Measurements from ENCODE around the gene KANSL1. TPM values are rescaled to one million over a fixed set of nuclear protein-coding genes. Genes with fewer than 3 reads are reported as not detected.
"Not testable (repeated sequence)": the region's sequence is repeated elsewhere in the genome, so short reads cannot be mapped to it uniquely, and the experiment has no call there.

The KANSL1 gene
- total RNA-seq, 4 donors from 2014 or later = 53.8 to 107 (median 60.6) TPM

DNA sequence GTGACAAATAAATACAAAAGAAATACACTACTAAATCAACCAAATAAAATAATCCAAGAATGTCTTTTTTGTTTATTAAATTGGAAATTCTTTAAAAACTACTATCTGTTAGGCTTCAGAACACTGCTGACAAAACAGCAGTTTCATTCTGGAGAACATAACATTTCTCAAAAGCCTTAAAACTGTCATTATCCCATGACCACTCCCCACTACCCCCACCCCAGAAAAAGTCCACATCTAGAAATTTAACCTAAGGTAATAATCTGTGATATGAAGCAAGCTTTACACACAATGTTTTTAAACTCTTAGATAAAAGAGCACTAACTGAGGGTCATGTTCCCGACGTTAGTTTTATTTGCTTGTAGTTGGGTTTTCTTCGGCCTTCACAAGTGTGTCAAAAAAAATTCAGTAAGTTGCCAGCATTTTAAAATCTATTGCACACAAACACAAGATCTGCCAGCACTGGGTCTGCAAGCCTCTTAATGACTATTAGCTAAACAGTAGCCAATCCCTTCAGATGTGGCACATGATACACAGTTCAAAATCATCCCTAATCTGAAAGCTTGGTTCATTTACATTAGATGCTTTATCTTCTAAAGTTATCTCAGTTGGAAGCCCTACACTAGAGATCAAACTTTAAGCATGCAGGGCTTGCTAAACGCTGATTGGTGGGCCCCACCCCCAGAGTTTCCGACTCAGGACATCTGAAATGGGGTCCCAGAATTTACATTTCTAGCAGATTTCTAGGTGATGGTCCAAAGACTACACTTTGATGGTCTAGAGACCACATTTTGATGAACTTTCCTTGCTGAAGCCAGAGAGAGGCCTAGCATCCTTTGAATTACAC is 75.2 kb downstream of the KANSL1 start:
- TF ChIP-seq POLR2A (IDR thresholded peaks at IDR 0.05) = no peak
- TF ChIP-seq, protein P1, sequence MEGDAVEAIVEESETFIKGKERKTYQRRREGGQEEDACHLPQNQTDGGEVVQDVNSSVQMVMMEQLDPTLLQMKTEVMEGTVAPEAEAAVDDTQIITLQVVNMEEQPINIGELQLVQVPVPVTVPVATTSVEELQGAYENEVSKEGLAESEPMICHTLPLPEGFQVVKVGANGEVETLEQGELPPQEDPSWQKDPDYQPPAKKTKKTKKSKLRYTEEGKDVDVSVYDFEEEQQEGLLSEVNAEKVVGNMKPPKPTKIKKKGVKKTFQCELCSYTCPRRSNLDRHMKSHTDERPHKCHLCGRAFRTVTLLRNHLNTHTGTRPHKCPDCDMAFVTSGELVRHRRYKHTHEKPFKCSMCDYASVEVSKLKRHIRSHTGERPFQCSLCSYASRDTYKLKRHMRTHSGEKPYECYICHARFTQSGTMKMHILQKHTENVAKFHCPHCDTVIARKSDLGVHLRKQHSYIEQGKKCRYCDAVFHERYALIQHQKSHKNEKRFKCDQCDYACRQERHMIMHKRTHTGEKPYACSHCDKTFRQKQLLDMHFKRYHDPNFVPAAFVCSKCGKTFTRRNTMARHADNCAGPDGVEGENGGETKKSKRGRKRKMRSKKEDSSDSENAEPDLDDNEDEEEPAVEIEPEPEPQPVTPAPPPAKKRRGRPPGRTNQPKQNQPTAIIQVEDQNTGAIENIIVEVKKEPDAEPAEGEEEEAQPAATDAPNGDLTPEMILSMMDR (IDR thresholded peaks at IDR 0.05) = no peak
- intact Hi-C loops (cut with DNase I; ENCODE audit: low total_unique reads) = no loop called here
- no peak overlapping the region for H3K4me3 ChIP-seq (ENCODE audit: low read depth, poor library complexity, severe bottlenecking)
- WGBS, 2 donors = 33 to 47% methylated on average over 5 of the region's 5 CpGs
- DNase-seq (ENCODE audit: low spot score in 2 of 2) = no peak

DNA sequence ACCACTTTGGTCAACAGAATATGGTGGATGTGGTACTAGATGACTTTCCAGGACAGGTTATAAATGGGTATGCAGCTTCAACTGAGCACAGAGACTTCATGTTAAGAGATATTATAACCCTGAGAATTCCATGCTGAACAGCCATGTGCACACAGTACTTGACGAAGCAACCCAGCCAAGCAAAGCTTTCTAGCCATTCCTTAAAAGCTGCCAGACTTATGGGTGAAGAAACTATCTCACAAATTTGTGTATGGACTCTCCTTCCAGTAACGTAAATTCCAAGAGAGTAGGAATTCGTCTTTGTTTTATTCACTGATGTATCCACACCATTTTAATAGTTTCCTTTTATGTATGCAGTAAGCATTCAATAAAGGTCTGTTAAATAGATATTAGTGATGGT is 76.1 kb downstream of the KANSL1 start:
- intact Hi-C loops (cut with DNase I; ENCODE audit: low total_unique reads) = no loop called here

DNA sequence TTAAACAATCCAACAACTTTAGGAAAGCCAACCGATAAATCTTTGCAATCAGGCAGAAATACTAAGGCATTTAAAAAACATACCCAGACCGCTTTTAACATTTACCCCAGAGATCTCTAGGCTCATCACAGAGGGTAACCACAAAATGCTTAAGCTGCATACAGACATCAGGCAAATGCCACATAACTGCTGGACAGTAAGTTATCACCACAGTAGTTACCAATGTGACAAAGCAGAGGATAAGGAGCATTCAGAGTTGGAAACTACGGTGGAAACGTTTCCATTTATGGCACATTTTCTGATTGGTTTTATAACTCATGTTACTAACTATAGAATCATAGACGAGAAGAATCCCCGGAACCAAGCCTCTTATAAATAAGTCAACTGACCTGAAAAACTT is 77.5 kb downstream of the KANSL1 start:
- intact Hi-C loops (cut with DNase I; ENCODE audit: low total_unique reads) = no loop called here
- TF ChIP-seq POLR2A (IDR thresholded peaks at IDR 0.05) = no peak
- TF ChIP-seq, protein P1 (IDR thresholded peaks at IDR 0.05) = no peak
- DNase-seq (ENCODE audit: low spot score in 2 of 2) = no peak
- no peak overlapping the region for H3K4me3 ChIP-seq (ENCODE audit: low read depth, poor library complexity, severe bottlenecking)
- 48 to 51% methylated on average over 6 of the region's 6 CpGs for WGBS, 2 donors

More for the DNA sequence above, 76.1 kb downstream of the KANSL1 start:
- DNase-seq (ENCODE audit: low spot score in 2 of 2) = no peak
- 80 to 88% methylated on average over 3 of the region's 3 CpGs for WGBS, 2 donors
- H3K4me3 ChIP-seq (ENCODE audit: low read depth, poor library complexity, severe bottlenecking) = no peak overlapping the region
- no peak for TF ChIP-seq POLR2A (IDR thresholded peaks at IDR 0.05)
- TF ChIP-seq, protein P1 (IDR thresholded peaks at IDR 0.05) = no peak

DNA sequence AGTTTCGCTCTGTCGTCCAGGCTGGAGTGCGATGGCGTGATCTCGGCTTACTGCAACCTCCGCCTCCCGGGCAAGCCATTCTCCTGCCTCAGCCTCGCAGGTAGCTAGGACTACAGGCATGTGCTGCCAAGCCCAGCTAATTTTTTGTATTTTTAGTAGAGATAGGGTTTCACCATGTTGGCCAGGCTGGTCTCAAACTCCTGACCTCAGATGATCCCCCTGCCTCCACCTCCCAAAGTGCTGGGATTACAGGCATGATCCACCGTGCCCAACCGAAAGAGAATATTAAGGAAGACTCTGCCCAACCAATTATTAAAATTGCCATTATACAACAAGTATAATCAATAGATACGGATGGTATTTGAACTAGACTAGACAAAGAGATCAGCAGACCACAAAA is 82.0 kb downstream of the KANSL1 start:
- H3K4me3 ChIP-seq (ENCODE audit: low read depth, poor library complexity, severe bottlenecking); DNase-seq (ENCODE audit: low spot score in 2 of 2); intact Hi-C loops (cut with DNase I; ENCODE audit: low total_unique reads): not testable (repeated sequence)
- 95 to 96% methylated on average over 11 of the region's 11 CpGs for WGBS, 2 donors

DNA sequence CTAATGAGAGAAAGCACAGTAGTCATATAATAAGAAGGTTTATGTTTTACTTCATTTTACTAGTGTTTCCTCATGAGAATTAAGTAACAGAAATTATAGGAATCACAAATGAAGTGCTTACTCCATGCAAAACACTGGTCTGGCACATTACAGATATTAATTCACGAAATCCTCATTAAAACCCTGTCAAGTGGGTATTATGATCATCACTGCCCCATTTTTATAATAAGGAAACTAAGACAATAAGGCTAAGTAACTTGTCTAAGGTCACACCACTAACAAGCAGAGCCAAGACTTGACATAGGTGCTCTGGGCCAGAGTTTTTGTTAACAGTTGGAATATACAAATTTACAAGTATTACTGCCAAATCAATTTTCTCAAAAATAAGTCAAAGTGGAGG is 83.0 kb downstream of the KANSL1 start:
- no peak overlapping the region for H3K4me3 ChIP-seq (ENCODE audit: low read depth, poor library complexity, severe bottlenecking)
- TF ChIP-seq, protein P1 (IDR thresholded peaks at IDR 0.05) = no peak
- TF ChIP-seq POLR2A (IDR thresholded peaks at IDR 0.05) = no peak
- WGBS, 2 donors = 73 to 81% methylated on average over 1 of the region's 1 CpG
- no peak for DNase-seq (ENCODE audit: low spot score in 2 of 2)
- intact Hi-C loops (cut with DNase I; ENCODE audit: low total_unique reads) = no loop called here

DNA sequence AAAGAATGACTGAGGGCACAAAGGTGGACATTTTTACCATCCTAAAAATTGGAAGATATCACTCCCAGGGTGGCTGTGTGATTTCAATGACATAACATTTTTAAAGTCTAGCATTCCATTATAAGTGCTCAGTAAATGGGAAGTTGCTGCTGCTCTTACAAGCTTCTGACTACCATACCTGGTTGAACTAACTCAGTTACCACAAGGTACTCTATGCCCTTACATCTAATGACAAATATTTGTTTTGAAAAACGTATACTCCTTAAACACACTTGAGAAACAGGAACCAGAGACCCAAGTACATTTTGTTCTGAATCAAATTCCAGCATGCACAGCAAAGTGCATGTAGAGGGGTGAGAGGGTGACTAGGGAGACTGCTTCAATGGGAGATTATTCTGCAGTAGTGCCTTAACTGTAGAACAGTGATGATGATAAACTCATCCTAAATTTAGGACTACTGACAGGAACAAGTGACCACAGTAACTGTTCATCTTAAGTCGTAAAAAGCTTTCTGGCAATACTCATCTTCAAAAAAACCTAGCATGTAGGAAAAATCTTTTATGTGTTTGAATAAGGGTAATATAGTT is 83.5 kb downstream of the KANSL1 start:
- TF ChIP-seq, protein P1 (IDR thresholded peaks at IDR 0.05) = no peak
- no peak for TF ChIP-seq POLR2A (IDR thresholded peaks at IDR 0.05)
- H3K4me3 ChIP-seq (ENCODE audit: low read depth, poor library complexity, severe bottlenecking) = no peak overlapping the region
- DNase-seq (ENCODE audit: low spot score in 2 of 2) = no peak
- intact Hi-C loops (cut with DNase I; ENCODE audit: low total_unique reads) = no loop called here
- 55 to 57% methylated on average over 2 of the region's 2 CpGs for WGBS, 2 donors
